GM12878 (cell line): Measurements from ENCODE around the gene DCTPP1. TPM values are rescaled to one million over a fixed set of nuclear protein-coding genes. Genes with fewer than 3 reads are reported as not detected.

Source experiments
- ASH2L ChIP-seq: fragments of 300-600, 200-600 bp; sonication (generic); IDR thresholded peaks from 2 replicates; pipeline ENCODE4 v1.6.1; 2017; ENCODE audit warnings: low read depth, mild to moderate bottlenecking, borderline replicate concordance
- BCL11A ChIP-seq: IDR thresholded peaks from 2 replicates; pipeline ENCODE4 v1.6.1; 2011; ENCODE audit warnings: low read depth, low read length
- CBFB ChIP-seq: IDR thresholded peaks from 2 replicates; pipeline ENCODE4 v1.6.1; 2016; ENCODE audit warnings: antibody characterized with exemption, low read depth
- HDAC2 ChIP-seq: fragments of 200-600 bp; sonication (generic); IDR thresholded peaks from 2 replicates; pipeline ENCODE4 v1.6.1; 2017
- HDGF ChIP-seq: fragments of 450-650 bp; IDR thresholded peaks from 2 replicates; pipeline ENCODE4 v1.6.1; 2016; ENCODE audit warnings: antibody characterized with exemption
- IKZF2 ChIP-seq, 2 experiments: fragments of 450-650 bp; IDR thresholded peaks; 2 replicates each; pipeline ENCODE4 v1.6.1; 2017; ENCODE audit warnings: mild to moderate bottlenecking in 2 of 2, moderate library complexity in 2 of 2
- MEF2B ChIP-seq: fragments of 450-650 bp; IDR thresholded peaks from 2 replicates; pipeline ENCODE4 v1.6.1; 2018; ENCODE audit warnings: mild to moderate bottlenecking, moderate library complexity; ENCODE audit not compliant: partially characterized antibody, poor library complexity, severe bottlenecking
- NFXL1 ChIP-seq: fragments of 450-650 bp; IDR thresholded peaks from 2 replicates; pipeline ENCODE4 v1.6.1; 2017; ENCODE audit warnings: antibody characterized with exemption, mild to moderate bottlenecking, borderline replicate concordance
- NFYA ChIP-seq: IDR thresholded peaks from 2 replicates; pipeline ENCODE4 v1.6.1; 2011; ENCODE audit warnings: low read depth, mild to moderate bottlenecking, low read length, improper control_type of control experiment, borderline replicate concordance
- NFYB ChIP-seq: IDR thresholded peaks from 2 replicates; pipeline ENCODE4 v1.6.1; 2011; ENCODE audit warnings: low read depth, mild to moderate bottlenecking, low read length, improper control_type of control experiment, moderate library complexity; ENCODE audit not compliant: insufficient read depth
- NRF1 ChIP-seq: conservative IDR thresholded peaks from 2 replicates; pipeline ENCODE4 v1.6.1; 2011; ENCODE audit warnings: mild to moderate bottlenecking, low read depth, low read length, improper control_type of control experiment
- RAD21 ChIP-seq: IDR thresholded peaks from 2 replicates; pipeline ENCODE4 v1.6.1; 2011; ENCODE audit warnings: mild to moderate bottlenecking, low read depth, low read length, moderate library complexity; ENCODE audit not compliant: insufficient read depth
- RCOR1 ChIP-seq: conservative IDR thresholded peaks from 2 replicates; pipeline ENCODE4 v1.6.1; 2012; ENCODE audit warnings: low read depth, low read length, improper control_type of control experiment
- SIX5 ChIP-seq: IDR thresholded peaks from 2 replicates; pipeline ENCODE4 v1.6.1; 2011; ENCODE audit warnings: mild to moderate bottlenecking, low read depth, low read length, moderate library complexity; ENCODE audit not compliant: severe bottlenecking
- TCF3 ChIP-seq: IDR thresholded peaks from 2 replicates; pipeline ENCODE4 v1.6.1; 2012; ENCODE audit warnings: low read depth, mild to moderate bottlenecking, low read length, borderline replicate concordance; ENCODE audit not compliant: insufficient read depth
- ZNF622 ChIP-seq: fragments of 450-650 bp; IDR thresholded peaks from 2 replicates; pipeline ENCODE4 v1.6.1; 2017; ENCODE audit warnings: mild to moderate bottlenecking, inconsistent platforms
- polyA plus RNA-seq, 11 experiments: library from polyadenylated mRNA; depleted of rRNA in 4 of 11; unstranded in 6 of 11; stranded (reverse) in 5 of 11; fragments of >200 nt; fragmentation: Nextera tagmentation in 4 of 11; fragmentation: Illumina TruSeq in 1 of 11; extraction: Ambion mirVana in 4 of 11; extraction: Trizol in 1 of 11; gene quantifications; 1 replicate in 1 of 11; 2 replicates in 10 of 11; pipeline versions ENCODE4 v1.2.1 to v1.2.3, GENCODE V29; 2011 to 2016; ENCODE audit warnings: inconsistent platforms in 2 of 11, missing spikeins in 2 of 11, low read depth in 1 of 11
- total RNA-seq, 4 experiments: library from RNA; depleted of rRNA in 3 of 4; stranded (reverse); fragments of >200 nt in 3 of 4; fragmentation: Illumina TruSeq in 1 of 4; extraction: Trizol in 1 of 4; gene quantifications; 2 replicates each; pipeline versions ENCODE4 v1.2.1 to v1.2.3, GENCODE V29; 2013 to 2021
- TF ChIP-seq, protein P1 (sequence below): fragments of 450-650 bp; formaldehyde crosslinking; IDR thresholded peaks from 2 replicates; pipeline ENCODE4 v1.4.0; 2020; ENCODE audit warnings: mild to moderate bottlenecking, moderate library complexity
- TF ChIP-seq, protein P2 (sequence below): IDR thresholded peaks from 2 replicates; pipeline ENCODE4 v1.6.1; 2011; ENCODE audit warnings: low read depth, mild to moderate bottlenecking, low read length, moderate library complexity, borderline replicate concordance; ENCODE audit errors: extremely low read depth
- TF ChIP-seq, protein P3 (sequence below): IDR thresholded peaks from 2 replicates; pipeline ENCODE4 v1.6.1; 2012; ENCODE audit warnings: low read depth, low read length, improper control_type of control experiment
- TF ChIP-seq, protein P4 (sequence below): IDR thresholded peaks from 2 replicates; pipeline ENCODE4 v1.6.1; 2011; ENCODE audit warnings: borderline replicate concordance, low read depth, mild to moderate bottlenecking, moderate library complexity, low read length; ENCODE audit not compliant: insufficient read depth, poor library complexity, severe bottlenecking
- TF ChIP-seq, protein P5 (sequence below): IDR thresholded peaks from 2 replicates; pipeline ENCODE4 v1.6.1; 2012; ENCODE audit warnings: low read depth, low read length, improper control_type of control experiment

DCTPP1 gene
- total and polyA plus RNA-seq, 10 of the 15 experiments (the other 5 are each of a cell fraction or from before 2014, with no cell fraction given) = 72.1 to 266 (median 157) TPM

DNA sequence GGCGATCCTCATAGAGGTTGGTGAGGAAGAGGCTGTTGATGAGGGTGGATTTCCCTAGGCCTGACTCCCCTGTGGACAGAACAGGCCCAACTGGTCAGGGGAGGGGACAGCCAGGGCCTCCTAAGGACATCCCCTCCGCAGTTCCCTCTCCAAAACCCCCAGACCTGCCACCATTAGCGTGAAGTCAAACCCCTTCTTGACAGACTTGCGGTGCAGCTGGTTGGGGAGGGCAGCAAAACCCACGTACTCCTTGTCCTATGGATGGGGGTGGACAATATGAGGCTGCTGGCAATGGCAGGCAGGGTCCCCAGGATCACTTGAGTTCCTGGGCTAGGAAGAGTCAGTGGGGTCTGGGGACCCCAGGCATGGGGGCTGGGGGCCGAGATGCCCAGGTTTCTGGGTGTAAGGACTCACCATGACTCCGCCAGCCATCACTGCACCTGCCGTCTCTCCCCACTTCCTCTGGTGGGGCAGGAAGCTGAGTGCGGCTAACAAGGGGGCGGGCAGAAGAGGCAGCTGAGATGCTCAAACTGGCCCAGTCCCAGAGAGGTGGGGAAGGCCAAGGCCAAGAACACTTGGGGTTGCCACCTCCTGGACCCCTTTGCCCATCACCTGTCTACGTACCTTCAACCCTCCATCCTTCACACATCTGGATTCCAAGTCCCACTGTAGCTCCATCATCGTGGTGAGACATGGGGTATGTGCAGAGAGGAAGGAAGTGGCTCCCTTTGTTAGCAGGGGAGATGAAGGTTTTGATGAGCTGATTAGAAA is 47.5 kb downstream of the DCTPP1 start, which contains the start of gene SEPTIN1 (continued):
- TF ChIP-seq, protein P1, sequence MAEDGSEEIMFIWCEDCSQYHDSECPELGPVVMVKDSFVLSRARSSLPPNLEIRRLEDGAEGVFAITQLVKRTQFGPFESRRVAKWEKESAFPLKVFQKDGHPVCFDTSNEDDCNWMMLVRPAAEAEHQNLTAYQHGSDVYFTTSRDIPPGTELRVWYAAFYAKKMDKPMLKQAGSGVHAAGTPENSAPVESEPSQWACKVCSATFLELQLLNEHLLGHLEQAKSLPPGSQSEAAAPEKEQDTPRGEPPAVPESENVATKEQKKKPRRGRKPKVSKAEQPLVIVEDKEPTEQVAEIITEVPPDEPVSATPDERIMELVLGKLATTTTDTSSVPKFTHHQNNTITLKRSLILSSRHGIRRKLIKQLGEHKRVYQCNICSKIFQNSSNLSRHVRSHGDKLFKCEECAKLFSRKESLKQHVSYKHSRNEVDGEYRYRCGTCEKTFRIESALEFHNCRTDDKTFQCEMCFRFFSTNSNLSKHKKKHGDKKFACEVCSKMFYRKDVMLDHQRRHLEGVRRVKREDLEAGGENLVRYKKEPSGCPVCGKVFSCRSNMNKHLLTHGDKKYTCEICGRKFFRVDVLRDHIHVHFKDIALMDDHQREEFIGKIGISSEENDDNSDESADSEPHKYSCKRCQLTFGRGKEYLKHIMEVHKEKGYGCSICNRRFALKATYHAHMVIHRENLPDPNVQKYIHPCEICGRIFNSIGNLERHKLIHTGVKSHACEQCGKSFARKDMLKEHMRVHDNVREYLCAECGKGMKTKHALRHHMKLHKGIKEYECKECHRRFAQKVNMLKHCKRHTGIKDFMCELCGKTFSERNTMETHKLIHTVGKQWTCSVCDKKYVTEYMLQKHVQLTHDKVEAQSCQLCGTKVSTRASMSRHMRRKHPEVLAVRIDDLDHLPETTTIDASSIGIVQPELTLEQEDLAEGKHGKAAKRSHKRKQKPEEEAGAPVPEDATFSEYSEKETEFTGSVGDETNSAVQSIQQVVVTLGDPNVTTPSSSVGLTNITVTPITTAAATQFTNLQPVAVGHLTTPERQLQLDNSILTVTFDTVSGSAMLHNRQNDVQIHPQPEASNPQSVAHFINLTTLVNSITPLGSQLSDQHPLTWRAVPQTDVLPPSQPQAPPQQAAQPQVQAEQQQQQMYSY (CRISPR knock-in tag) = no peak
- TF ChIP-seq SIX5 (no peak), CBFB (peak; percentile 54; the same call in 1 of the 2 replicates), NFYA (no peak), NFYB (no peak), ASH2L (no peak), NRF1 (no peak), IKZF2 (IDR thresholded peaks at IDR 0.05) (no peak), MEF2B (no peak), TCF3 (peak; percentile 68; the same call in 1 of the 2 replicates), RAD21 (no peak), HDGF (0 out of 2 replicates have a peak, but pooled peaks have one; percentile 53), HDAC2 (no peak), NFXL1 (no peak), RCOR1 (no peak), ZNF622 (no peak), BCL11A (peak; percentile 24; the same call in 1 of the 2 replicates)
- TF ChIP-seq, protein P2, sequence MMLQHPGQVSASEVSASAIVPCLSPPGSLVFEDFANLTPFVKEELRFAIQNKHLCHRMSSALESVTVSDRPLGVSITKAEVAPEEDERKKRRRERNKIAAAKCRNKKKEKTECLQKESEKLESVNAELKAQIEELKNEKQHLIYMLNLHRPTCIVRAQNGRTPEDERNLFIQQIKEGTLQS = no peak
- TF ChIP-seq, protein P3, sequence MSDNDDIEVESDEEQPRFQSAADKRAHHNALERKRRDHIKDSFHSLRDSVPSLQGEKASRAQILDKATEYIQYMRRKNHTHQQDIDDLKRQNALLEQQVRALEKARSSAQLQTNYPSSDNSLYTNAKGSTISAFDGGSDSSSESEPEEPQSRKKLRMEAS = no peak
- TF ChIP-seq, protein P4, sequence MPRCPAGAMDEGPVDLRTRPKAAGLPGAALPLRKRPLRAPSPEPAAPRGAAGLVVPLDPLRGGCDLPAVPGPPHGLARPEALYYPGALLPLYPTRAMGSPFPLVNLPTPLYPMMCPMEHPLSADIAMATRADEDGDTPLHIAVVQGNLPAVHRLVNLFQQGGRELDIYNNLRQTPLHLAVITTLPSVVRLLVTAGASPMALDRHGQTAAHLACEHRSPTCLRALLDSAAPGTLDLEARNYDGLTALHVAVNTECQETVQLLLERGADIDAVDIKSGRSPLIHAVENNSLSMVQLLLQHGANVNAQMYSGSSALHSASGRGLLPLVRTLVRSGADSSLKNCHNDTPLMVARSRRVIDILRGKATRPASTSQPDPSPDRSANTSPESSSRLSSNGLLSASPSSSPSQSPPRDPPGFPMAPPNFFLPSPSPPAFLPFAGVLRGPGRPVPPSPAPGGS = no peak
- TF ChIP-seq, protein P5, sequence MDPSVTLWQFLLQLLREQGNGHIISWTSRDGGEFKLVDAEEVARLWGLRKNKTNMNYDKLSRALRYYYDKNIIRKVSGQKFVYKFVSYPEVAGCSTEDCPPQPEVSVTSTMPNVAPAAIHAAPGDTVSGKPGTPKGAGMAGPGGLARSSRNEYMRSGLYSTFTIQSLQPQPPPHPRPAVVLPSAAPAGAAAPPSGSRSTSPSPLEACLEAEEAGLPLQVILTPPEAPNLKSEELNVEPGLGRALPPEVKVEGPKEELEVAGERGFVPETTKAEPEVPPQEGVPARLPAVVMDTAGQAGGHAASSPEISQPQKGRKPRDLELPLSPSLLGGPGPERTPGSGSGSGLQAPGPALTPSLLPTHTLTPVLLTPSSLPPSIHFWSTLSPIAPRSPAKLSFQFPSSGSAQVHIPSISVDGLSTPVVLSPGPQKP = no peak
